NCI-H748 treated with DMSO at 0.1 percent for 48 hours (cell line): ENCODE data around the gene SSUH2.
A peak's percentile ranks its signal among the peaks of the same experiment; 100 is the strongest.

Source experiments
- DNase-seq: peaks from one replicate; lab custom pipeline; 2025; lab: John Stamatoyannopoulos, UW

Gene SSUH2

DNA sequence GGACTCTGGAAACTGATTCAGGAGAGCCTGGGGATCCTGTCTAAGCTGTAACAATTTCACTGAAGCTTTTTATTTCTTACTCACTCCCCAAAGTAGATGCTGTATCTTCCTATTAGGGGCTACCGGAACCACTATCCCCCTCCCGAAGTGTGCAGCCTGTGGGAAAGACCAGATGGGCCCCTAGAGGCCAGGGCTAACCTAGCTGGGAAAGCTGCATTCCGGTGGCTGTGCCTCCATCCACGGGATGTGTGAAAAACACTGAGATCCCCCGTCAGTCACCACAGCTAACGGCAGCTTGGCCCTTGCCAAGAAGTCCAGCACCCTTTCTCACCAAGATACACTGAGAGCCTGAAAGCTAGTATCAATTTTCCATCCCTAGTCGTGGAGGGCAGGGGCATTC lies 3.1 kb downstream of the SSUH2 start:
- DNase-seq: no peak

DNA sequence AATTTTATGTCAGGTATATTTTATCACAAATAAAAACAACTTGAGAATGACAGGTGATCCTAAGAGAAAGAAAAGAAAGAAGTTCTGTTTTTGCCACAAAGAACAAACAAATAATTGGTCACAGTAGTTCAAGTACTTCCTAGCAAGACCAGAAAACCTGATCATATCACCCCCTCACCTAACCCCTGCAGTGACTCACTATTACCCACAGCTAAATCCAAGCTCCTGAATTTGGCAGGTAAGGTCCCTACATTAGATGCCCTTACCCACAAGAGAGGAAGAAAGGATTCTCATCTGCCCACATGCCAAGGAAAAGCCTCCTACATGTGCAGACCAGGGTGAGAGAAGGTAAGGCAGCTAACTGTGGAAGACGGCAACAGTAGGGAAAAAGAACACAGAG lies 4.4 kb downstream of the SSUH2 start:
- DNase-seq: no peak

DNA sequence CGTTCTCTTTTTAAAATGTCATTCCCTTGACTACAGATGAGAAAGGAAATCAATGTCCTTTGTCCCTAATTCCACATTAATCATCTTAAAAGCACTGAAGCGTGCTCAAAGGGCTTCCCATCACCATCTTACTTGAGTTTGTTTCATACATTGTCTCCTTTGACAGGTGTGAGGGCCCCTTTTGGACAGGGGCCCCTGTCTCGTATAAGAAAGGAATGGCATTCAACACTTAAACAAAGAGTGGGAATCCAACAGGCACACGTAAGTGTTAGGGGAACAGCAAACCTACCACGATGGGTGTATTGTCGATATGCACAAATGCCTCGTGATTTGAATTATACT lies 5.0 kb downstream of the SSUH2 start:
- no peak for DNase-seq

DNA sequence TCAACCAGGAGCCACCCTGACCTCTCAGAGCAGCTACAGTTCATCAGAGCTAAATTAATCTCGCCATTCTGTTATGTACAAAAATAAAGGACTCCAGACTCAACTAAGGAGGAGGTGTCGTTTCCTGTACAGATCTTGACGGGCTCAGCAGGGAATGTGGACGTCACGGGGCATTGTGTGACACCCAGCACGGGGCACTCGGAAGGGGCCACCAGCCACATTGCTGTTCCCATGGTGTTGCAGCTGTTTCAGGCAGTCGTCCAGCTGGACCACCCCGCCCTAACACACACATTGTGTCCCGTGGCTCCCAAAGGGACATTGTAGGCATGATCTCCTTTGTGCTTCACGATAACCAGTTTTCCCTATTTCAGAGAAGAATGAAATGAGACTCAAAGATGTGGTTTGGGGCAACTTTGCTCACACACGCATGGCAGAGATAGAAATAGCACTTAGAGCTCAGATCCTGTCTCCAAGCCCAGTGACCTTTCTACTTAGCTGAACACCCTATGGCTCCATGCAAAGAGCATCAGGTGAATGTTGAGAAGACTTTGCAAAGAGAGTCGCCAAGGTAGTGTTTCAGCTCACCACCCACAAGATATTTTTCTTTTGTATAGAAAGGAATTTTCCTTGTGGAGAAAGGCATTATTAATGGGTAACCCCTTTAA lies 5.5 kb downstream of the SSUH2 start:
- no peak for DNase-seq

DNA sequence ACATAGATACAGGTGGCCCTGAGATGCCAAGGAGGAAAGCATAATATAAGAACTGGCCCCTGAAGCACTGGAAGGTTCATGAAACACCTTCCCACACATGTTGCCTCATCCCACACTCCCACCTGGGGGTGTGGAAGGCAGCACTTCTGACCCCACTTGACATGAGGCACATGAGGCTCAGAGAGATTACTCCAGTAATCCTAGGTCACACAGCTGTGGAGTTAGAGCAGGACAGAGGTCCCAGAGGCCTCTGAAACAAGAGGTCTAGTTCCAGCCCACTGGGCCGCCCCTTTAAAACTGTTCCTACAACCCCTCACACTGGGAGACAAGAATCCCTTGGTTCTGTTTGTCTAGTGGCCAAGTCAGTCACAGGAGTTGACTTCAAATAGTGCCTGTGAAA lies 7.2 kb downstream of the SSUH2 start:
- no peak for DNase-seq

DNA sequence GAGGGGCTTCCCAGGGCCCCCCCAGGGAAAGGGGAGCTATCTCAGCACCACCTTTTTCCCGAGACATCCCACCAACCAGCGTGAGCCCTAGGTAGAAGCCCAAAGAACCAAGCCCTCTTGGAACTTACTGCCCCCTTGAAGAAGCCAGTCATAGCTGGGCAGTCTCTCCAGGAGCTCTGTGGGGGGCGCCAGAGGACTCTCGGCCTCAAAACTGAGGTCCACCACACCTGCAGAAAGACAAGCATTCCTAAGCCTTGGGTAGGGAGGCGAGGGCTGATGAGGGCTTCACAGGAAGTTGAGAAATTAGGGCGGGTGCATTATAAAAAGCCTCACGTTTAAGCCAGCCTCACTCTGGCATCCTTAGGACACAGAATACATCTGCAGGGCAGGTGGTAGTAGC lies 9.0 kb downstream of the SSUH2 start:
- DNase-seq: no peak

DNA sequence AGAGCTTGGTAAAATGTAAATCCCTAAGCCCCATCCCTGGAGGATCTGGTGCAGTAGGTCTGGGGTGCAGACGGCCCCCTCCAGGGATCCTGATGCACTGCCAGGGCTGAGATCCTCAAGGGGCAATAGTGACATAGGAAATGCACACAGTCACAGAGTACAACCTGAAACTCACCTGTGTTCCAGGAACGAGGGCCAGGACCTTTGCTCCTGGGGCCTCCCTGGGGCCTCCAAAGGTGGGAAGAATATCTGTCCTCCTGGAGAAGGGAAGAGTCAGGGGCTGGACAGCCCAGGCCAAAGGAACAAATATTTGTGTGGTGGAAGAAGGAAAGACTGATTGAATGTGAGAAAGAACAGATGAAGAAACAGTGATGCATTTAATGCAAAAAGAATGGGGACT lies 9.5 kb downstream of the SSUH2 start:
- no peak for DNase-seq

DNA sequence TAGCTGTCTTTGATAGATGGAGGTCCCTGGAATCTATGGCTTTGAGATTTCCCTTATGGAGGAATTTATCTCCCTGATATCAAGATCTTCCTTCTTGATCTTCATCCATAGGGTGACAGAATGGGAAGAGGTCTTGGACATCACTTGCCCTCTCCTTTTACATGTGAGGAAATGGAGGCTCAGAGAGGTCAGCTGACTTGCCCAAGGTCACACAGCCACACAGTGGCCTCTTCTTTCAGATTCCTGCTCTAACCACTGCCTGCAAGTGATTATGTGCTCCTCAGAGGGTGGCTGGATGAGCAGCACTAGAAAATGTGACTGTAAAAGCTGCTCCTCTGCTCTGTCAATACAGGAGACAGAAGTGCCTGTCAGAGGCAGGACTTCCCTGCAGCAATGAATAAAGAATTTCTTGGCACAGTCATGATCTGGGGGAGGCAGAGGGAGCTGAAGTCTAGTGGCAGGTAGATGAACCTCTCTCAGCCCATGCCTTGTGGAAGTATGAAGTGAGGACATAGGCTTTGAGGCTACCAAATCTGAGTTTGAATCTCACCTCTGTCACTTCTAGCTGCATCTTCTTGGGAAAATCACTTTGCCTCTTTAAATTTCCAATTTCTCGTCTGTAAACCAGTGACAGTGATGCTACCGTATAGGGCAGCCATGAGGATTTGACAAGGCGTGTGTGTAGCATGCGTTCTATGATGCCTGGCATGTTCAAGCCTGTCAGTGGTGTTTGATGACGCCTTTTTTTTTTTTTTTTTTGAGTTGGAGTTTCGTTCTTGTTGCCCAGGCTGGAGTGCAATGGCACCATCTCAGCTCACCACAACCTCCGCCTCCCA lies 12.0 kb downstream of the SSUH2 start:
- DNase-seq: no peak

DNA sequence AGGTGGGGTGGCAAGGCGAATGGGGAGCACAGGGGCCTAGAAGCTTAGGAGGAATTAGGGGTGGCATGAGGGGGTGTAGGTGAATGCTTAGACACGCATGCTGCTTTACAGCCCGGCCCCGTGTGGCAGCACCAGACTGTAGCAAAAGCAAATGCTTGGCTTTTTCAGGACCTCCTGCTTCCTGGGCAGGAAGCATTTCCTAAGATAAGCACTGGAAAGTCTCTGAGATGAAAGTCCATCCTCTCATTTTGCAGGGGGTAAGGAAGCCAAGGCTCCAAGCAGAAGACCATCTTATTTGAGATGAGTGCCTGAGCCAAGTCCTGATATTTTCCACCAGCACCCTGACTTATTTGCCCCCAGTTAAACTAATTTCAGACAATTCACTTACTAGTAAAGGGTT lies 12.9 kb downstream of the SSUH2 start:
- no peak for DNase-seq

DNA sequence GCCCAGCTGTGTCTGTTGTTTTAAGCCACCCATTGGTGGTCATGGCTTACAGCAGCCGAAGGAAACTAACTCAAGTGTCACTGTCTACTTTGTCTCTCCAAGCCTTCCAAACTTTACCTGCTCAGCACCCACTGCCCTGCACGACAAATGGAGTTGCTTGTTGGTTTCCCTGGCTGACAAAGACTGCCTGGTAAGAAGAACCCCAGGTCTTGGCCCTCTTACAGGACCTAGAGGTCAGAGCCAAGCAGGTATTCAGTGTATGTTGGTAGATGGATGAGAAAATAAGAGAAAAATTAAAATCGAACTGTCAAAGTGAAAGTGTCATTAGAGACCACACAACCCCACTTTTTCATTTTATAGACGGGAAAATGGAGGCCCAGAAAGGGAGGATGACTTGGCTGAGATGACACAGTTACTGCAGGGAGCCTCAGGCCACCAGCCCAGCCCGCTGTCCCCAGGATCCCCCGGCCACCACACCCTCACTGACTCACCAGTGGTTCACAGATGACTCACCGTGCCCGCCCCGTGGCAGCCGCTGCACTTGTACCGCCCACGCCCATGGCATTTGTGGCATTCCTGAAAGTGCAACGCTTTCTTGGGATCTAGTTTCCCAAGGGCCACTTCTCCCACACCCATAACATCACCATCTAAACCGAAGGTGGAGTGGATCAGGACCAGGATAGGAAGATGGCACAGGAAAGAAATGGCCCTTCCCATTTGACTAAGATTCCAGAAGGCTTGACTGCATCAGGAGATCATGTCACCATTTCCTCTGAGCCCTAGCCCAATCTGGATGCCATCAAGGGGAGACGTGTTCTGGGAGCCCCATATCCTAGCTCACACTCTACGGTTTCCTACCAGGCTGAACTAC lies 15.2 kb downstream of the SSUH2 start:
- DNase-seq: no peak

DNA sequence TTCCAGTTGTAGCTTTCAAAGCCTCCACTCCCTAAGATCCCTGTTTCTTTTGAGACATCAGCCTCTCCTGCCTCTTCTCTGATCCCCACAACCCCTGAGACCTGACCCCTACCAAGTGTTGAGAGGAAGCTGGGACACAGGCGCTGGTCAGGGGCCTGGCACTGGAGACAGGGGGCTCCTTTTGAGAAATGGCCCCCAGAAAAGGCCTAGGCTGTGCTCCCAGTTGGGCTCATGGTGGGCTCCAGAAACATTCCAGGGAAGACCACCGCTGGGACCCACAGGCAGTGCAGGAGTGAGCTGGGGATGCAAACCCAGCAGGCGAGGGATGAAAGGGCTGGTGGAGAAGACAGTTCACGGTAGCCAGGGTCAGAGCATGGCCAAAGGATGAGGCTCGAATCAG lies 16.6 kb downstream of the SSUH2 start:
- DNase-seq: no peak

DNA sequence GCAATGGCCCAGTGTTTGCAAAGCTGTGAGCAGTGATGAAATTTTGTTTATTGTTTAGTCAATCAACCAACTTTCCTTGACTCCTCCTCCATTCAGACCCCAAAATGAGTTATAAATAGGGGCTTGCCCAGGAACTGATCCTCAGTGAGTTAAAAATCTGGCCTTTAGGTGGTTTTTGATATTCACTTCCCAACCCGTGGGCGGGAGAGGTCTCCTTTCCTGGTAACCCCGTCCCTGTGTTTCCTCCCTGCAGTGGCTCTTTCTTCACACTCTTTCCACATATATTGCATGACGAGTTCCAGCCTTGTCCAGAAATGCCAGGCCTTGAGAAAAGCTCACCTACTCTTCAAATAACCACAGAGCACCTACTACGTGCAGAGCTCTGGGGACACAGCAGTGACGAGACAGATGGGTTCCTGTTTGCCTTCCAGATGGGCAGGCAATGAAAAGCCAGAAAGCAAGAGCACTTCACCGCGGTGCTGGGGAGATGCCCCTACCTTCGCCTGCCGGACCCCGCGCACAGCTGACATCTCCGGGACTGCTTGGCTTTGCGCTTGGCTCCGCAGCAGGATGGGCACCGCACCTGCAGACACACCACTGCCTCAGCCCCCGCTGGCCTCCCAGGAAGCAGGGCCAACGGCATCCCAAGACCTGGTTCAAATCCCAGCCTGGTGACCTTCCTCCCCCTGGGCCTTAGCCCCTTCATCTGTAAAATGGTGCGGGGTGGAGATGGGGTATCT lies 17.2 kb downstream of the SSUH2 start:
- DNase-seq: no peak

DNA sequence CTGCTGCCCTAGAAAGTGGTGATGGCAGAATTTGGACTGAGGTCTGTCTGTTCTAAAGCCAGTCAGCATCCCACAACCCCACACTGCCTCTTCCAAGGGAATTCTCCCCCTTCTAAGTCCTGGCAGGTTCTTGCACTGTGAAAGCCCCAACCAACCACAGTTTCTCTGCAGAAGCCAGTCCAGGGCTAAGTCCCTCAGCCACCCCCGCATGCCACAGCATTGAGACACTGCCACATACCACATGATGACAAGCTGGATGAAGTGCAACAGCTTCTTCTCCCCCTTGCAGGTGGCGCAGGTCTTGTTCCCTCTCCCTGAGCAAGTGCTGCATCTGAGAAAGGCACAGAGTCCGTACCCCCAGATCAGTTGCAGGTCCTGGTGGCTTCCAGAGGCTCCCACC lies 18.6 kb downstream of the SSUH2 start:
- DNase-seq: no peak

DNA sequence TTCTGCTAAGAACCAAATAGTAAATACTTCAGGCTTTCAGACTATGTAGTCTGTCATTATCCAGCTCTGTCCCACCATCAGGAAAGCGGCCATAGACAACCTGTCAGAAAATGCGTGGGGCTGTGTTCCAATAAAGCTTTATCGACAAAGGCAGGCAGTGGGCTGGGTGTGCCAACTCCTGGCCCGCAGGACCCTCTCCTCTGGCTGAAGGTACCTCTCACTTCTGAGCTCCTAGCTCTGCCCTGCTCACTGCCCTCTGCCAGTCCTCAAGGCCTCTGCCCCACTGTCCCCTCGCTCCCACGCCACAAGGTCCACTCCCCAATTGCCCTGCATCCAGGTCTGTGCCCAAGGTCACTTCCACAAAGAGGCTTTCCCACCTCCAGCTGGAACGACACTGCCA lies 20.0 kb downstream of the SSUH2 start:
- no peak for DNase-seq

DNA sequence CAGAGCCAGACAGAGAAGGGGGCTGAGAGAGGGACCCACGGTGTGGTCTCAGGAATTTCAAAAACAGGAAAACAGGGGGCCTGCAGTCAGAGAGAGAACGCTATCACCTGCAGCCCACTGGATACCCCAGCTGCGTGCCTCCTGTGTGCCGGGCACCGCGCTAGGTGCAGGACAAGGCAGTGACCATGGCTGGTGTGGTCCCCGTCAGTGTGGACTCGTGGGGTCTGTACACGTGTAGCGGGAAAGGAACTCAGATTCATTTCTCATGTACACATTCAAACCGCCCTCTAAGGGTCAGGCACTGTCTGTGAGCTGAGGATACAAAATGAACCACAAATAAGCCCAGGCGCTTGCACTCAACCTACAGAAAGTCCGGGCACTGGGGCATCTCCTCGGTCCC lies 20.9 kb downstream of the SSUH2 start:
- DNase-seq: no peak

DNA sequence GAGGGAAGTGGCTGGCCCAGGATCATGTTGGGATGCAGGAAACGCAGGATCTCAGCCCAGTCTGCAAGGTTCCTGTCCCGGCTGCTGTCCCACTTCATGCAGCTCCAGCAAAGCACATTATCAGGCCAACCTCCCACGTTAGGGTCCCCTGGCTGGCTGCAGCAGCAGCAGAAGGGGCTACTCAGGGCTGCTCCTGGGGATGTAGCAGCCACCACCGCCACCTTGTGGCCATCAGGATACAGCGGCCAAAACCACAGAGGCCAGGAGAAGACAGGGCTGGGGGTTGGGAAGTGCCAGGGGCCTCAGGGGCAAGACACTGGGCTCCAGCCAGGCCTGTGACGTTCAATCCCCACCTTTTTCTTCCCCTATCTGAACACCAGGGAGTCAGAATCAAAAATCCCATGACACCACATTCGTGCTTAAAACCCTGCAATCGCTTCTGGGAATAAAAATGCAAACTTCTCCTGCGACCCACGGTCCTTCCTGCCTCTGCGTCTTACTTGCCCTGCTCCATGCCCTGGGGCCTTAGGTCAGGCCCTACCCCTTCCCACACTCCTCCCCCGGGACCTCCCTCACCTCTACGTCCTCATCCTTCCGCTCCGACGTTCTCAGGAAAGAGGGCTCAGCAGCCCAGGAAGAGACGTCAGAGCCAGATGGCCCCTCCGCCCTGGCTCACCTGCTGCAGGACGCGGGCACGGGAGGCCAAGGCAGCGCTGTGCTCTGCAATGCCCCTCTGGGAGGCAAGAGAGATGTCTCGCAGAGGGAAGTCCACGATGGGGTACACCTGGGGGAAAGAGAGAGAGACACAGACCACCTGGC lies 21.5 kb downstream of the SSUH2 start:
- DNase-seq: peak; percentile 8

DNA sequence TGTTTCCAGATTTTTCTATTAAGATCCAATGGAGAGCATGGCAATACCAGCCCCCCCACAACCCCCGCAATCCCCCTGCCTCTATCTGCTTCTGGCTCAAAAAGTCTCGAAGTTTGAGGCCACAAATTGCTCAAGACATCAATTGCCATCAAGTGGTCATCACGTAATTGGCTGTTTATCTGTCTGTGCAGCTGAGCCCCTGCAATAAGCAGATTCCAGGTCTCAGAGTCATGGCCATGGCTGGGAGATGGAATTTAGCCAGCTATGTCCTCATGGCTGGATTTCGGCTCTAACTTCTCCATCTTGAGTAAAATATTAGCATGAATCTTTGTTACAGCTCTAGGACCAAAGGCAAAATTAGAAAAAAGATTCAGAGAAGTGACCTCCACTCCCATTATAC lies 22.7 kb downstream of the SSUH2 start:
- no peak for DNase-seq

DNA sequence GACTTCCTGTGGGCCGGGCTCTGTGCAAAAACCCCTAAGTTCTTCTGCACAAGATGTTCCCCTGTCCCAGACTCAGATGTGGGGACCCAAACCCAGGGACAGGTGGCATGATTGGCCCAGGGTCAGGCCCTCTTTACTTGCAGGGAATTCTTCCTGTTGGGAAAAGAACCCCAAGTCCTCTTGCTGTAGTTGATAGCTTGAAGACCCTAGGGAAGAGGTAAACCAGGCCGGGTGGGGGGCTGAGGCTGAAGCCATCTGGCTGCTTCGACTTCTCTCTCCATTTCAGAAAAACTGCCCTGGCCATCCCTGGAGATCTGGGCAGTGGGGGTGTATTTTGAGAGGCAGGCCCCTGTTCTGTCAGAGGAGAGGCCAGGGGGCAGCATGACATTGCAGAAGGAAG lies 23.5 kb downstream of the SSUH2 start:
- no peak for DNase-seq

DNA sequence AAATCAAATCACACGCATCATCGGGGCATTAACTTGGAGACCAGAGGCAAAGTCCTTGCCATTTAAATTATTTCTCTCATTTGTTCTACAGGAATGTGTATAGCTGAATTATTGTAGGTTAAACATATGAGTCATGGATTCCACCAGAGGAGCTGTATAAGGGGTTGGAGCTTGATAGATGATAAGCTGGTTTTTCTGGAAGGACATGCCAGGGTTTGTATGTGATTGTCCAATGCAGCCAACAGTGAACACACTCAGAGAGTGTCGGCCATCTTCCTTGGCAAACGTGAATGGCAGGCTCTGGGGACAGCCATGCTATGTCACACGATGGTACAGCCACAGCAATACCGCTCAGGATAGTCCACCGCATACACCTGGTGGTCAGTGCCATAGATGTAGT lies 25.1 kb downstream of the SSUH2 start:
- DNase-seq: no peak

DNA sequence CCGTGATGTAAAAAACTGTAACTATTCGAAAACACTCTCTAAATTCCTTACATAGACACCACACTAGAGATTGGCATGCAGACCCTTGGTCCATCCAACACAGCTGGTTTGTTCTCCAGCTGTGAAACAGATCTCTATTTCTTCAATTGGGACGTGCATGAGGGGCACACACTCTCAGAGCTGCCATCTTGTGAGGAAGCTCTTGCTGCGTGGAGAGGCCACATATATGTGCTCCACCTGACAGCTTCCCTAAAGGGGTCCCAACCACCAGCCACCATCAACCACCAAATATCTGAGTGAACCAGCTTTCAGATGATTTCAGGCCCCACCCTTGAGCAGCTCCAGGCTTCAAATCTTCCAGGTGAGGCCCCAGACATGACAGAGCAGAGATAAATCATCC lies 25.6 kb downstream of the SSUH2 start:
- no peak for DNase-seq

DNA sequence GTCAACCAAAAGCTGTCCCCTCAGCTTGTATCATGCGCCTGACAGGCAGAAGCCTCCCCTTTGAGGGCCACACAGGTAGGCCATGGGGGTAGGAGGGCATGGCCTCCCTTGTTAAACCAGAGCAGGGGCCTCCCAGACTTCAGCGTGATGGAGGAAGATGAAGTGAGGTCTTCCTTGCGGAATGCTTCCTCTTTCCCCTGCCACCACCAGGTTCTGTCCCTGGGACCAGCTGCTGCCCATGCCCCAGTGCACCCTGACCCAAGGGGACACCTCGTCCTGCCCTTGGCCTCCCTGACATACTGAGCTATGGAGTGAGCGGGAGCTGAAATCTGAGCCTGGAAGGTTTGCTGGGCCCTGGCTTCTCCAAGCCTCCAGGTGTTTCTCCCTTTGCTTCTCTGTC lies 26.7 kb downstream of the SSUH2 start:
- DNase-seq: no peak
